Left hindlimb (tissue), 1 donor: ENCODE data around the gene MRC2.

Experiments used
- DNase-seq: peaks from one replicate; pipeline ENCODE4 v3.0.0-alpha.2; 2018

MRC2 gene

GRCh38 chr17:62724398-62725146, 97.1 kb downstream of the MRC2 start:
- no peak for DNase-seq

- no peak for DNase-seq
Observed at GRCh38 chr17:62725791-62726249, 98.3 kb downstream of the MRC2 start.

- DNase-seq = no peak
Observed at GRCh38 chr17:62727916-62728672, 100.6 kb downstream of the MRC2 start.

GRCh38 chr17:62732125-62732524, 104.7 kb downstream of the MRC2 start:
- no peak for DNase-seq

DNA sequence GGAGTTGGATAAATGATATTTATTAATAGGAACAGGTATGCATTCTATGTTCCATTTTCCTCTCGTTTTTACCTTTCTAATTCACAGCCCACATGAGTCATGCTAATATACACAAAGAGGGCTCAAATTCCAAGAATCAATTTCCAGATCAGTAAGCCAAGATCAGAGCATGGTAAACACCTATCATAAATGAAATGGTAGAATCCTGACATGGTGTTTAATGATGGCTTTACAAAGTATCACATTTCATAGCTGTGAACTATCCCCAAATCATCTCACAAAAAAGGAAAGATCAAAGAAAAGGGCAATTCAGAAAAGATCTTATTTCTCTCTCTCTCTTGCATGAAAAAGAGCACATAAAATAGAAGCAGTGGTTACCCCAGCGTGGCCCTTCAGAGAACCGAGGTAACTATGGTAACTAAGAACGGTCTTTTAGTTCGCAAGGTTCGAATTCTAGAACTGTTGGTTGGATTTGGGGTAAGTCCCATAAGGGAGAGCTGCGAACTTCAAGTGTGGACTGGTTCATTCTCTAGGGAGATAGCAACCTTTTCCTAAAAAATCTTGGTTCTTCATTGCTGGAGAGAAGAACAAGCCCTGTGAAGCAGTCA, 107.7 kb downstream of the MRC2 start:
- no peak for DNase-seq

GRCh38 chr17:62737513-62737912, 110.0 kb downstream of the MRC2 start:
- DNase-seq = no peak

DNA sequence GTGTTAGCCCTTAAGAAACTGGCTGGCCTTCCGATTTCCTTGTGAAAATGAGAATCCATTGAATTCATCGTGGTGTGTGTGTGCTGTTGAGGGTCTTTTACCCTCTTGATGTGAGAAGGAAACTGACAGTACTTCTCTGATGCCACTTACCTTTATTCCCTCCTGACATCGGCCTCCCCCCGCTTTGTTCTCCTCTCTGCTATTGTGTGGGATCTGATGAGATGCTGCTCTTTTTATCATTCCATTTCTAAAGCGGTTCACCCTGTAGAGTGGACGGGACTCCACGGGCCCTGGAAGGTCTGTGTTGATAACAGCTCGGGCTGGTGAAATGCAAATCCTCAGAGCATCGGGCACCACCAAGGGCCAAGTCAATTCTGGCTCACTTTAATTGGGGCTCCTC, 110.8 kb downstream of the MRC2 start:
- no peak for DNase-seq

- DNase-seq = no peak
Observed at GRCh38 chr17:62739645-62740388, 112.3 kb downstream of the MRC2 start.

GRCh38 chr17:62741290-62741689, 113.8 kb downstream of the MRC2 start:
- no peak for DNase-seq
